Astrocyte (in vitro differentiated cells and primary cell): ENCODE data around the gene LYST. TPM values are rescaled to one million over a fixed set of nuclear protein-coding genes. Genes with fewer than 3 reads are reported as not detected.
"Not testable (repeated sequence)": the region's sequence is repeated elsewhere in the genome, so short reads cannot be mapped to it uniquely, and the experiment has no call there.

Experiments
- DNase-seq: peaks from one replicate; pipeline ENCODE4 v3.0.0-alpha.2; 2010; ENCODE audit warnings: low read depth
- FAIRE-seq: peaks from 2 replicates; lab custom pipeline; 2011; peaks lifted over from hg19 to GRCh38; lab: Jason Lieb, UNC
- H2AFZ ChIP-seq: 2 replicates; pipeline ENCODE4 v1.6.0; 2012; ENCODE audit warnings: low read depth, low read length, inconsistent platforms
- H3K27ac ChIP-seq: 2 replicates; pipeline ENCODE4 v1.5.1; 2011; ENCODE audit warnings: low read depth, low read length, inconsistent platforms
- H3K27me3 ChIP-seq: 2 replicates; pipeline ENCODE4 v1.6.0; 2011; ENCODE audit warnings: low read length, inconsistent platforms; ENCODE audit not compliant: insufficient read depth
- H3K36me3 ChIP-seq: 2 replicates; pipeline ENCODE4 v1.5.1; 2011; ENCODE audit warnings: low read length, inconsistent platforms; ENCODE audit not compliant: insufficient read depth
- H3K4me1 ChIP-seq: 2 replicates; pipeline ENCODE4 v1.5.1; 2011; ENCODE audit warnings: low read length, inconsistent platforms; ENCODE audit not compliant: insufficient read depth
- H3K4me2 ChIP-seq: 2 replicates; pipeline ENCODE4 v1.6.0; 2012; ENCODE audit warnings: low read length, inconsistent platforms
- H3K4me3 ChIP-seq: 2 replicates; pipeline ENCODE4 v1.5.1; 2011; ENCODE audit warnings: low read depth, mild to moderate bottlenecking, low read length, inconsistent platforms; ENCODE audit not compliant: insufficient read depth
- H3K79me2 ChIP-seq: 2 replicates; pipeline ENCODE4 v1.6.0; 2012; ENCODE audit warnings: mild to moderate bottlenecking, low read length, inconsistent platforms; ENCODE audit not compliant: insufficient read depth
- H3K9ac ChIP-seq: 2 replicates; pipeline ENCODE4 v1.6.0; 2012; ENCODE audit warnings: mild to moderate bottlenecking, low read length, inconsistent platforms
- H3K9me3 ChIP-seq: 2 replicates; pipeline ENCODE4 v1.5.1; 2012; ENCODE audit warnings: low read depth, mild to moderate bottlenecking, low read length, inconsistent platforms; ENCODE audit not compliant: insufficient read depth
- H4K20me1 ChIP-seq: 2 replicates; pipeline ENCODE4 v1.6.0; 2012; ENCODE audit warnings: low read length, inconsistent platforms; ENCODE audit not compliant: insufficient read depth
- H3K27ac Mint-ChIP-seq: one replicate; pipeline ENCODE4 v1.8.0; 2021; ENCODE audit warnings: mild to moderate bottlenecking, mixed read lengths; ENCODE audit not compliant: unreplicated experiment
- H3K27me3 Mint-ChIP-seq: one replicate; pipeline ENCODE4 v1.8.0; 2021; ENCODE audit warnings: low read depth, mixed read lengths; ENCODE audit not compliant: unreplicated experiment
- H3K36me3 Mint-ChIP-seq: one replicate; pipeline ENCODE4 v1.8.0; 2021; ENCODE audit warnings: low read depth, mixed read lengths; ENCODE audit not compliant: unreplicated experiment
- H3K4me1 Mint-ChIP-seq: one replicate; pipeline ENCODE4 v1.8.0; 2021; ENCODE audit warnings: low read depth, mixed read lengths; ENCODE audit not compliant: unreplicated experiment
- H3K4me3 Mint-ChIP-seq: one replicate; pipeline ENCODE4 v1.8.0; 2021; ENCODE audit warnings: mild to moderate bottlenecking, moderate library complexity, mixed read lengths; ENCODE audit not compliant: unreplicated experiment
- H3K9me3 Mint-ChIP-seq: one replicate; pipeline ENCODE4 v1.8.0; 2021; ENCODE audit warnings: mild to moderate bottlenecking, mixed read lengths; ENCODE audit not compliant: unreplicated experiment
- EZH2 ChIP-seq: IDR thresholded peaks from 2 replicates; pipeline ENCODE4 v1.6.1; 2012; ENCODE audit warnings: mild to moderate bottlenecking, low read length, inconsistent platforms; ENCODE audit not compliant: insufficient read depth
- total RNA-seq: library from RNA; stranded (reverse); gene quantifications from 2 replicates; pipeline ENCODE4 v1.2.1, GENCODE V29; 2021
- TF ChIP-seq, protein P1 (sequence below): IDR thresholded peaks from 2 replicates; pipeline ENCODE4 v1.5.1; 2011; ENCODE audit warnings: low read depth, mild to moderate bottlenecking, inconsistent platforms, low read length, moderate library complexity; ENCODE audit not compliant: insufficient read depth

LYST gene
- total RNA-seq, 1 donor from 2014 or later, result 15.7 TPM

DNA sequence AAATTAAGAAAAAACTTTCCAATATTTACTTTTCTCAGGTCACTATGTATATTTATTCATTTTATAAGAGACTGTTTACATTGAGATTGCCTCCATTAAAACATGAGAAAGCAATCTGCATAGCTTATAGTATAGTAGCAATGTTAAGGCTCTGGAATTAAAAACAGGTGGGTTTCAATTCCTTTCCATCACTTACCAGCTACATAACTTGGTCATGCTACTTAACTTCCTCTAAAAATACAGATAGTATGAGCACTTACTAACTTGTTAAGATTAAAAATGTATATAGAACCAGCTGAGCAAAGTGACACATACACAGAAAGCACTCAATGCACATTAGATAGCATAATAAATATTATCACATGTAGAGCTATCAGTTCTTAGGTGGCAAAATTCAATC is 76.6 kb downstream of the LYST start:
- H3K4me1 Mint-ChIP-seq, result no peaks in the 10 kb centered on the region
- Histone ChIP-seq H3K9me3 (no peaks in the 10 kb centered on the region), H3K79me2 (no peaks in the 10 kb centered on the region), H3K27me3 (no peaks in the 10 kb centered on the region), H2AFZ (no peak overlapping the region), H3K27ac (no peak overlapping the region), H3K4me2 (no peak overlapping the region), H4K20me1 (no peaks in the 10 kb centered on the region), H3K4me1 (no peaks in the 10 kb centered on the region), H3K4me3 (no peak overlapping the region), H3K36me3 (peaks cover 4% of the 10 kb centered on the region), H3K9ac (no peak overlapping the region)
- TF ChIP-seq, protein P1, sequence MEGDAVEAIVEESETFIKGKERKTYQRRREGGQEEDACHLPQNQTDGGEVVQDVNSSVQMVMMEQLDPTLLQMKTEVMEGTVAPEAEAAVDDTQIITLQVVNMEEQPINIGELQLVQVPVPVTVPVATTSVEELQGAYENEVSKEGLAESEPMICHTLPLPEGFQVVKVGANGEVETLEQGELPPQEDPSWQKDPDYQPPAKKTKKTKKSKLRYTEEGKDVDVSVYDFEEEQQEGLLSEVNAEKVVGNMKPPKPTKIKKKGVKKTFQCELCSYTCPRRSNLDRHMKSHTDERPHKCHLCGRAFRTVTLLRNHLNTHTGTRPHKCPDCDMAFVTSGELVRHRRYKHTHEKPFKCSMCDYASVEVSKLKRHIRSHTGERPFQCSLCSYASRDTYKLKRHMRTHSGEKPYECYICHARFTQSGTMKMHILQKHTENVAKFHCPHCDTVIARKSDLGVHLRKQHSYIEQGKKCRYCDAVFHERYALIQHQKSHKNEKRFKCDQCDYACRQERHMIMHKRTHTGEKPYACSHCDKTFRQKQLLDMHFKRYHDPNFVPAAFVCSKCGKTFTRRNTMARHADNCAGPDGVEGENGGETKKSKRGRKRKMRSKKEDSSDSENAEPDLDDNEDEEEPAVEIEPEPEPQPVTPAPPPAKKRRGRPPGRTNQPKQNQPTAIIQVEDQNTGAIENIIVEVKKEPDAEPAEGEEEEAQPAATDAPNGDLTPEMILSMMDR, result no peak
- TF ChIP-seq EZH2, result no peak
- peaks cover 8% of the 10 kb centered on the region for H3K36me3 Mint-ChIP-seq
- H3K27me3 Mint-ChIP-seq, result no peaks in the 10 kb centered on the region
- FAIRE-seq (no peak), DNase-seq (no peak)
- no peak overlapping the region for H3K4me3 Mint-ChIP-seq
- no peaks in the 10 kb centered on the region for H3K9me3 Mint-ChIP-seq
- H3K27ac Mint-ChIP-seq, result no peak overlapping the region

DNA sequence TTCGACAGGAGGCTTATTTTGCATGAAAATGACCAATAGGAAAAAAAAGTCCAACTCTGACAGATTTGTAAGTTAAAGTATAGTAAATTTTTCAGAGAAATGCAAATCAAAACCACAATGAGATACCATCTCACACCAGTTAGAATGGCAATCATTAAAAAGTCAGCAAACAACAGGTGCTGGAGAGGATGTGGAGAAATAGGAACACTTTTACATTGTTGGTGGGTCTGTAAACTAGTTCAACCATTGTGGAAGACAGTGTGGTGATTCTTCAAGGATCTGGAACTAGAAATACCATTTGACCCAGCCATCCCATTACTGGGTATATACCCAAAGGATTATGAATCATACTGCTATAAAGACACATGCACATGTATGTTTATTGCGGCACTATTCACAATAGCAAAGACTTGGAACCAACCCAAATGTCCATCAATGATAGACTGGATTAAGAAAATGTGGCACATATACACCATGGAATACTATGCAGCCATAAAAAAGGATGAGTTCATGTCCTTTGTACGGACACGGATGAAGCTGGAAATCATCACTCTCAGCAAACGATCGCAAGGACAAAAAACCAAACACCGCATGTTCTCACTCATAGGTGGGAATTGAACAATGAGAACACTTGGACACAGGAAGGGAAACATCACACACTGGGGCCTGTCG is 80.3 kb downstream of the LYST start:
- not testable (repeated sequence) for H3K4me1 Mint-ChIP-seq, H3K9me3 Mint-ChIP-seq, H3K4me1 ChIP-seq, H3K4me2 ChIP-seq, FAIRE-seq, H3K79me2 ChIP-seq, H3K9ac ChIP-seq, H3K27ac Mint-ChIP-seq, H3K36me3 Mint-ChIP-seq, H3K4me3 ChIP-seq, H3K27ac ChIP-seq, H4K20me1 ChIP-seq, DNase-seq, H3K27me3 Mint-ChIP-seq, H3K4me3 Mint-ChIP-seq, H3K36me3 ChIP-seq, H3K27me3 ChIP-seq, H2AFZ ChIP-seq, H3K9me3 ChIP-seq

DNA sequence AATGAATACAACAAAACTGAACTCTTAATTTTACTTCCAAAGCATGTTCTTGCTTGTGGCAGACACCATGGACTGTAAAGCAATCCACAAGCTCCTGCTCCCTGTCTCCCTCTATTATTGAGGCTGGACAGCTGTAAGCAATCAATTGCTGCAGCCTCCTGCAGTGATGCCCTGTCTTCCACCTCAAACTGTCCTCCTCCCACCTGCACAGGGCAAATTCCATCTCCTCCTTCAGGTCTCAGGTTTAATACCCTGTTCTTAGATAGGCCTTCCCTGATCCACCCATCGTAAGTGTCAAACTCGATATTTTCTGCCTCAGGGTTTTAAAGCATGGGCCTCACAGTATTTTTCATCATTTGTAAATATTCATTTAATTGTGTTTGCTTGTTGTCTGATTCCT is 81.8 kb downstream of the LYST start:
- H3K27ac Mint-ChIP-seq, result no peak overlapping the region
- Histone ChIP-seq H4K20me1 (no peaks in the 10 kb centered on the region), H3K4me1 (peaks cover 7% of the 10 kb centered on the region), H3K9ac (no peak overlapping the region), H3K9me3 (no peaks in the 10 kb centered on the region), H3K27ac (no peak overlapping the region), H3K27me3 (no peaks in the 10 kb centered on the region), H3K36me3 (no peaks in the 10 kb centered on the region), H2AFZ (no peak overlapping the region), H3K4me3 (no peak overlapping the region), H3K4me2 (no peak overlapping the region), H3K79me2 (no peaks in the 10 kb centered on the region)
- peaks cover 3% of the 10 kb centered on the region for H3K36me3 Mint-ChIP-seq
- no peaks in the 10 kb centered on the region for H3K27me3 Mint-ChIP-seq
- no peak overlapping the region for H3K4me3 Mint-ChIP-seq
- H3K4me1 Mint-ChIP-seq, result peaks cover 8% of the 10 kb centered on the region
- TF ChIP-seq, protein P1, result no peak
- TF ChIP-seq EZH2, result no peak
- no peaks in the 10 kb centered on the region for H3K9me3 Mint-ChIP-seq
- DNase-seq, result no peak
- FAIRE-seq, result no peak
